Natural killer cell treated with Interleukin-12 subunit alpha and Interleukin-12 subunit beta and Interleukin-15 and Interleukin-18, amount 100 ng/mL, for 72 hours (primary cell): ENCODE results near the gene PRELP. TPM values are rescaled to one million over a fixed set of nuclear protein-coding genes. Genes with fewer than 3 reads are reported as not detected.
A peak's percentile ranks its signal among the peaks of the same experiment; 100 is the strongest.
"Not testable (repeated sequence)": the region's sequence is repeated elsewhere in the genome, so short reads cannot be mapped to it uniquely, and the experiment has no call there.

Source experiments
- ATAC-seq, 2 donors: fragments of 150-1000 bp; cut with Tn5 transposase in 1 of 2; sonication (Bioruptor Pico), chemical (Tn5 transposase) in 1 of 2; 2 replicates each; pipeline ENCODE4 v1.10.0; 2021
- DNase-seq: peaks from one replicate; pipeline ENCODE4 v3.0.0; 2022; ENCODE audit warnings: low spot score
- H3K27ac Mint-ChIP-seq, 2 donors: 1 replicate in 1 of 2; 2 replicates in 1 of 2; pipeline ENCODE4 v1.8.0; 2022; ENCODE audit warnings: mixed read lengths in 2 of 2, mild to moderate bottlenecking in 1 of 2, moderate library complexity in 1 of 2
- H3K27me3 Mint-ChIP-seq, 2 donors: 1 replicate in 1 of 2; 2 replicates in 1 of 2; pipeline ENCODE4 v1.8.0; 2022; ENCODE audit warnings: mixed read lengths in 2 of 2
- H3K36me3 Mint-ChIP-seq: one replicate; pipeline ENCODE4 v1.8.0; 2022; ENCODE audit warnings: mixed read lengths
- H3K4me1 Mint-ChIP-seq, 2 donors: 1 replicate in 1 of 2; 2 replicates in 1 of 2; pipeline ENCODE4 v1.8.0; 2022; ENCODE audit warnings: low read depth in 2 of 2, mixed read lengths in 2 of 2, mild to moderate bottlenecking in 1 of 2
- H3K4me3 Mint-ChIP-seq: one replicate; pipeline ENCODE4 v1.8.0; 2022; ENCODE audit warnings: mixed read lengths
- H3K9me3 Mint-ChIP-seq: 2 replicates; pipeline ENCODE4 v1.8.0; 2022; ENCODE audit warnings: mixed read lengths
- total RNA-seq, 2 donors: library from RNA; stranded (reverse); gene quantifications; one replicate each; pipeline ENCODE4 v1.2.3, GENCODE V29; 2022

PRELP gene
- total RNA-seq, 2 donors from 2014 or later, result not detected

GRCh38 chr1:203508463-203509073 lies 33.0 kb downstream of the PRELP start:
- H3K27ac Mint-ChIP-seq, result peak overlapping the region in 1 of 2 donors; percentile 72
- peaks cover 11 to 13% of the 10 kb centered on the region in 2 donors for H3K4me1 Mint-ChIP-seq
- H3K4me3 Mint-ChIP-seq, result no peak overlapping the region
- H3K36me3 Mint-ChIP-seq, result no peaks in the 10 kb centered on the region
- DNase-seq (no peak), ATAC-seq (no peak)
- no peaks in the 10 kb centered on the region for H3K9me3 Mint-ChIP-seq
- peaks cover 0 to 7% of the 10 kb centered on the region in 2 donors for H3K27me3 Mint-ChIP-seq

- Mint-ChIP-seq H3K4me3 (no peak overlapping the region), H3K9me3 (no peaks in the 10 kb centered on the region), H3K27me3 (peaks cover 0 to 7% of the 10 kb centered on the region in 2 donors), H3K36me3 (no peaks in the 10 kb centered on the region), H3K27ac (peak overlapping the region in 1 of 2 donors; percentile 72), H3K4me1 (peaks cover 11 to 13% of the 10 kb centered on the region in 2 donors)
- ATAC-seq, result no peak
- DNase-seq, result no peak
These were observed 33.5 kb downstream of the PRELP start for GRCh38 chr1:203509135-203509534.

- H3K9me3 Mint-ChIP-seq, result no peaks in the 10 kb centered on the region
- peak overlapping the region in 1 of 2 donors; percentile 44 for H3K27ac Mint-ChIP-seq
These were observed 35.9 kb downstream of the PRELP start for GRCh38 chr1:203511513-203511912.

GRCh38 chr1:203511930-203512329 lies 36.3 kb downstream of the PRELP start:
- H3K27ac Mint-ChIP-seq, result peak overlapping the region in 1 of 2 donors; percentile 44
- DNase-seq (no peak), ATAC-seq (no peak)
- H3K4me3 Mint-ChIP-seq, result no peak overlapping the region
- H3K4me1 Mint-ChIP-seq, result peaks cover 6% of the 10 kb centered on the region in 2 donors
- no peaks in the 10 kb centered on the region for H3K36me3 Mint-ChIP-seq
- peaks cover 8 to 14% of the 10 kb centered on the region in 2 donors for H3K27me3 Mint-ChIP-seq
- no peaks in the 10 kb centered on the region for H3K9me3 Mint-ChIP-seq

More at GRCh38 chr1:203511513-203511912, 35.9 kb downstream of the PRELP start:
- H3K4me1 Mint-ChIP-seq, result peaks cover 6% of the 10 kb centered on the region in 2 donors
- H3K36me3 Mint-ChIP-seq, result no peaks in the 10 kb centered on the region
- H3K4me3 Mint-ChIP-seq, result no peak overlapping the region
- DNase-seq (no peak), ATAC-seq (no peak)
- peaks cover 8 to 14% of the 10 kb centered on the region in 2 donors for H3K27me3 Mint-ChIP-seq

GRCh38 chr1:203512517-203512847 lies 36.9 kb downstream of the PRELP start:
- Mint-ChIP-seq H3K4me1 (peaks cover 6% of the 10 kb centered on the region in 2 donors), H3K9me3 (no peaks in the 10 kb centered on the region), H3K27ac (peak overlapping the region in 1 of 2 donors; percentile 44), H3K4me3 (no peak overlapping the region), H3K27me3 (peaks cover 8 to 14% of the 10 kb centered on the region in 2 donors), H3K36me3 (no peaks in the 10 kb centered on the region)
- ATAC-seq, result no peak
- no peak for DNase-seq

GRCh38 chr1:203512848-203513584 lies 37.4 kb downstream of the PRELP start:
- H3K4me1 Mint-ChIP-seq, result peaks cover 6% of the 10 kb centered on the region in 2 donors
- ATAC-seq (no peak), DNase-seq (no peak)
- peak overlapping the region in 1 of 2 donors; percentile 56 for H3K27ac Mint-ChIP-seq
- H3K27me3 Mint-ChIP-seq, result peaks cover 8 to 14% of the 10 kb centered on the region in 2 donors
- no peaks in the 10 kb centered on the region for H3K36me3 Mint-ChIP-seq
- no peak overlapping the region for H3K4me3 Mint-ChIP-seq
- no peaks in the 10 kb centered on the region for H3K9me3 Mint-ChIP-seq

GRCh38 chr1:203513585-203514031 lies 38.0 kb downstream of the PRELP start:
- Mint-ChIP-seq H3K4me1 (peaks cover 6 to 8% of the 10 kb centered on the region in 2 donors), H3K27me3 (peaks cover 8 to 14% of the 10 kb centered on the region in 2 donors), H3K36me3 (no peaks in the 10 kb centered on the region), H3K27ac (peak overlapping the region in 1 of 2 donors; percentile 56), H3K4me3 (no peak overlapping the region), H3K9me3 (no peaks in the 10 kb centered on the region)
- DNase-seq, result no peak
- ATAC-seq, result no peak

- Mint-ChIP-seq H3K4me1 (peaks cover 6 to 11% of the 10 kb centered on the region in 2 donors), H3K4me3 (no peak overlapping the region), H3K36me3 (no peaks in the 10 kb centered on the region), H3K27me3 (peaks cover 8 to 14% of the 10 kb centered on the region in 2 donors), H3K9me3 (no peaks in the 10 kb centered on the region), H3K27ac (peak overlapping the region in 1 of 2 donors; percentile 5)
- no peak for DNase-seq
- no peak for ATAC-seq
These were observed 40.6 kb downstream of the PRELP start for GRCh38 chr1:203516184-203516583.

- DNase-seq (no peak), ATAC-seq (no peak)
- H3K4me3 Mint-ChIP-seq, result no peak overlapping the region
- H3K27me3 Mint-ChIP-seq, result peaks cover 8 to 14% of the 10 kb centered on the region in 2 donors
- no peak overlapping the region for H3K27ac Mint-ChIP-seq
- H3K4me1 Mint-ChIP-seq, result peaks cover 6 to 11% of the 10 kb centered on the region in 2 donors
- no peaks in the 10 kb centered on the region for H3K9me3 Mint-ChIP-seq
- no peaks in the 10 kb centered on the region for H3K36me3 Mint-ChIP-seq
These were observed 41.3 kb downstream of the PRELP start for GRCh38 chr1:203516906-203517305.

GRCh38 chr1:203517426-203518110 lies 42.0 kb downstream of the PRELP start:
- H3K4me1 Mint-ChIP-seq, result peaks cover 6 to 10% of the 10 kb centered on the region in 2 donors
- no peak overlapping the region for H3K4me3 Mint-ChIP-seq
- no peaks in the 10 kb centered on the region for H3K9me3 Mint-ChIP-seq
- ATAC-seq (no peak), DNase-seq (no peak)
- H3K27me3 Mint-ChIP-seq, result peaks cover 8 to 13% of the 10 kb centered on the region in 2 donors
- H3K36me3 Mint-ChIP-seq, result no peaks in the 10 kb centered on the region
- H3K27ac Mint-ChIP-seq, result no peak overlapping the region

- not testable (repeated sequence) for H3K9me3 Mint-ChIP-seq, ATAC-seq, H3K36me3 Mint-ChIP-seq, H3K4me3 Mint-ChIP-seq, DNase-seq, H3K4me1 Mint-ChIP-seq
- Mint-ChIP-seq H3K27me3 (peaks cover 8 to 10% of the 10 kb centered on the region in 2 donors), H3K27ac (peak overlapping the region in 1 of 2 donors; percentile 29)
These were observed 42.5 kb downstream of the PRELP start for GRCh38 chr1:203518139-203518538.

GRCh38 chr1:203518541-203518940 lies 42.9 kb downstream of the PRELP start:
- Mint-ChIP-seq H3K9me3 (no peaks in the 10 kb centered on the region), H3K27ac (peak overlapping the region in 1 of 2 donors; percentile 29), H3K36me3 (no peaks in the 10 kb centered on the region), H3K4me3 (no peak overlapping the region), H3K27me3 (peaks cover 8 to 10% of the 10 kb centered on the region in 2 donors), H3K4me1 (peaks cover 0 to 5% of the 10 kb centered on the region in 2 donors)
- ATAC-seq (no peak), DNase-seq (no peak)

GRCh38 chr1:203519053-203519840 lies 43.6 kb downstream of the PRELP start:
- Mint-ChIP-seq H3K9me3 (no peaks in the 10 kb centered on the region), H3K27me3 (peaks cover 7 to 8% of the 10 kb centered on the region in 2 donors), H3K4me3 (no peak overlapping the region), H3K4me1 (peaks cover 0 to 5% of the 10 kb centered on the region in 2 donors), H3K36me3 (no peaks in the 10 kb centered on the region), H3K27ac (peak overlapping the region in 1 of 2 donors; percentile 29)
- DNase-seq, result no peak
- ATAC-seq, result no peak
